RWPE2 (cell line): ENCODE measurements around the gene MIB1.

Source experiments
- ATAC-seq: fragments of 200-7000 bp; cut with Tn5 transposase; 3 replicates; pipeline ENCODE4 v1.9.1; 2021; ENCODE audit warnings: low read depth
- DNase-seq: peaks from one replicate; pipeline ENCODE4 v3.0.0-alpha.2; 2020; ENCODE audit warnings: low spot score
- H3K27ac ChIP-seq: fragments of 450-650 bp; 2 replicates; pipeline ENCODE4 v1.5.1; 2017; ENCODE audit warnings: mild to moderate bottlenecking; ENCODE audit not compliant: poor library complexity, severe bottlenecking
- H3K27me3 ChIP-seq: fragments of 250-450 bp; sonication (Bioruptor Pico); 2 replicates; pipeline ENCODE4 v1.5.1; 2021; ENCODE audit warnings: mild to moderate bottlenecking, moderate library complexity; ENCODE audit not compliant: insufficient read depth, poor library complexity, severe bottlenecking
- H3K36me3 ChIP-seq: fragments of 250-450 bp; sonication (Bioruptor Pico); 2 replicates; pipeline ENCODE4 v1.5.1; 2020; ENCODE audit warnings: low read depth, mild to moderate bottlenecking, moderate library complexity
- H3K4me1 ChIP-seq: fragments of 250-450 bp; sonication (Bioruptor Pico); 2 replicates; pipeline ENCODE4 v1.5.1; 2021; ENCODE audit warnings: mild to moderate bottlenecking, moderate library complexity; ENCODE audit not compliant: insufficient read depth, poor library complexity, severe bottlenecking
- H3K4me3 ChIP-seq: fragments of 250-450 bp; sonication (Bioruptor Pico); 2 replicates; pipeline ENCODE4 v1.5.1; 2021; ENCODE audit warnings: mild to moderate bottlenecking, moderate library complexity; ENCODE audit not compliant: severe bottlenecking
- H3K9me3 ChIP-seq: fragments of 250-450 bp; sonication (Bioruptor Pico); 2 replicates; pipeline ENCODE4 v1.5.1; 2021; ENCODE audit warnings: mild to moderate bottlenecking, moderate library complexity; ENCODE audit not compliant: severe bottlenecking
- TF ChIP-seq, protein P1 (sequence below): fragments of 450-650 bp; IDR thresholded peaks from one replicate; pipeline ENCODE4 v1.5.1; 2017; ENCODE audit warnings: mild to moderate bottlenecking, moderate library complexity; ENCODE audit not compliant: poor library complexity, severe bottlenecking

Gene MIB1

DNA sequence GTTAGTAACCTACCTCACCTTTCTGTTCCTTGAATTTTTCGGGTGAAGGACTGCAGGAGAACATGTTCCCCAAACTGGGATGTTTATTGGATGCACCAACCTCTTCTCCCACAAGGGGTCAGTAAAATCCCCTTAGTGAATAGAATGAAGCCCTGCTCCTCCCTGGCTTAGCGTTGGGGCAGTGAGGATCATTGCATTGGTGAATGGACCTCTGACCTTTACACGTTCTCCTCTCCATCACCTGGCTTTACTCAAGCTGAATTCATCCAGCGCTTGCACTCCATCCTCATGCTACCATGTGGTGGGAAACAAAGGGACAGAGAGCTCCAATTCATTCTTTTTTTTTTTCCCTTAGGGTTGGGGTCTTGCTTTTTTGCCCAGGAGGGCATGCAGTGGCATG, 157.2 kb downstream of the MIB1 start:
- no peaks in the 10 kb centered on the region for H3K4me1 ChIP-seq
- no peak; the same call in 2 of the 3 replicates for ATAC-seq
- TF ChIP-seq, protein P1, sequence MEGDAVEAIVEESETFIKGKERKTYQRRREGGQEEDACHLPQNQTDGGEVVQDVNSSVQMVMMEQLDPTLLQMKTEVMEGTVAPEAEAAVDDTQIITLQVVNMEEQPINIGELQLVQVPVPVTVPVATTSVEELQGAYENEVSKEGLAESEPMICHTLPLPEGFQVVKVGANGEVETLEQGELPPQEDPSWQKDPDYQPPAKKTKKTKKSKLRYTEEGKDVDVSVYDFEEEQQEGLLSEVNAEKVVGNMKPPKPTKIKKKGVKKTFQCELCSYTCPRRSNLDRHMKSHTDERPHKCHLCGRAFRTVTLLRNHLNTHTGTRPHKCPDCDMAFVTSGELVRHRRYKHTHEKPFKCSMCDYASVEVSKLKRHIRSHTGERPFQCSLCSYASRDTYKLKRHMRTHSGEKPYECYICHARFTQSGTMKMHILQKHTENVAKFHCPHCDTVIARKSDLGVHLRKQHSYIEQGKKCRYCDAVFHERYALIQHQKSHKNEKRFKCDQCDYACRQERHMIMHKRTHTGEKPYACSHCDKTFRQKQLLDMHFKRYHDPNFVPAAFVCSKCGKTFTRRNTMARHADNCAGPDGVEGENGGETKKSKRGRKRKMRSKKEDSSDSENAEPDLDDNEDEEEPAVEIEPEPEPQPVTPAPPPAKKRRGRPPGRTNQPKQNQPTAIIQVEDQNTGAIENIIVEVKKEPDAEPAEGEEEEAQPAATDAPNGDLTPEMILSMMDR, result peak; percentile 79
- DNase-seq, result no peak
- no peak overlapping the region for H3K27ac ChIP-seq
- no peaks in the 10 kb centered on the region for H3K27me3 ChIP-seq
- H3K9me3 ChIP-seq, result no peaks in the 10 kb centered on the region
- no peaks in the 10 kb centered on the region for H3K36me3 ChIP-seq
- H3K4me3 ChIP-seq, result no peak overlapping the region

DNA sequence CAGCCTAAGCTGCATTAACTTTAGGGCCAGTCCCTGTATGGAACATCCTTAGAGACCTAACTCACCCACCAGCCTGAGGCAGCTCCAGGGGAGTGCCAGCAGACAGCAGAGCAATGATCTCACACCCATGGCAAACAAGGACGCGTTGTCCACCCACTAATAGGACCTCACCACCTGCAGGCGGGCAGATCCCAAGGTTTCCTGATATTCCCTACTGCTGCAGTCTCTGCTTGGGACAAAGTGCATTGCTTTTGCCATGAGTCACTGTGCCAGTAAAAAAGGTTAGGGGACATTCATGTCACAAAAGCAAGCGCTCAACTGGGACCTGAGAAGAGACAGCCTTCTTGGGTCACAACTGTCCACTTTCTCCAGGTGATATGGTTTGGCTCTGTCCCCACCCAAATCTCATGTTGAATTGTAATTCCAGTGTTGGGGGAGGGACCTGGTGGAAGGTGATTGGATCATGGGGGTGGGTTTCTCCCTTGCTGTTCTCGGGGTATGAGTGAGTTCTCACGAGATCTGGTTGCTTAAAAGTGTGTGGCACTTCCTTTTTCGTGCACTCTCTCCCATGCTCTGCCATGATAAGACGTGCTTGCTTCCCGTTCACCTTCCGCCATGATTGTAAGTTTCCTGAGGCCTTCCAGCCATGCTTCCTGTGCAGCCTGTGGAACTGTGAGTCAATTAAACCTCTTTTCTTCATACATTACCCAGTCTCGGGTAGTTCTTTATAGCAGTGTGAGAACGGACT, 160.2 kb downstream of the MIB1 start:
- DNase-seq (no peak), ATAC-seq (no peak)
- Histone ChIP-seq H3K4me3 (no peak overlapping the region), H3K9me3 (no peaks in the 10 kb centered on the region), H3K36me3 (no peaks in the 10 kb centered on the region), H3K27me3 (no peaks in the 10 kb centered on the region), H3K27ac (no peak overlapping the region), H3K4me1 (no peaks in the 10 kb centered on the region)
- TF ChIP-seq, protein P1, result no peak

DNA sequence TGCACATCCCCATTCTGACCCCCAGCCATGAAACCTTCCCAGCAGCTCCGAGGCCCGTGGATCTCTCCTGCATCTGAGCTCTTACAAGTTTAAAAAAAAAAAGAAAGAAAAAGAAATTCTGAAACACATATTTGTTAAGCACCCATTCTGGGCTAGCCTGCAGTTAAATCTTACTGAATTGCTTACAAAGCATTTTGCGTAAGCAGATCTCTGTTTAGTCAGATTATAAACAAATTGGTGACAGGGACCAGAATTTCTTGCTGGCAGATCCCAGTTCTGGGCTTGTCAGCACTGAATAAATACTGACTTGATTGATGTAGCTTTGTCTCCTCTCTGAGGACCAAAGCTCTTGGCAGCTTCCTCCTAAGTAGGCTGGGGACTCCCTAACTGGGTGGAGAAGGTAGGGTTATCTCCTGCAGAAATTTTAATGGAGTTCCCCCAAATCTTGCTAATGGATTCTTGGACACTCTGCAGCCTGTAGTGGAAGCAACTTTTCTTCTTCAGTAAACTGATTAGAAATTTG, 160.9 kb downstream of the MIB1 start:
- Histone ChIP-seq H3K4me1 (no peaks in the 10 kb centered on the region), H3K4me3 (no peak overlapping the region), H3K36me3 (no peaks in the 10 kb centered on the region), H3K27me3 (no peaks in the 10 kb centered on the region), H3K27ac (no peak overlapping the region), H3K9me3 (no peaks in the 10 kb centered on the region)
- DNase-seq (no peak), ATAC-seq (no peak)
- TF ChIP-seq, protein P1, result no peak

DNA sequence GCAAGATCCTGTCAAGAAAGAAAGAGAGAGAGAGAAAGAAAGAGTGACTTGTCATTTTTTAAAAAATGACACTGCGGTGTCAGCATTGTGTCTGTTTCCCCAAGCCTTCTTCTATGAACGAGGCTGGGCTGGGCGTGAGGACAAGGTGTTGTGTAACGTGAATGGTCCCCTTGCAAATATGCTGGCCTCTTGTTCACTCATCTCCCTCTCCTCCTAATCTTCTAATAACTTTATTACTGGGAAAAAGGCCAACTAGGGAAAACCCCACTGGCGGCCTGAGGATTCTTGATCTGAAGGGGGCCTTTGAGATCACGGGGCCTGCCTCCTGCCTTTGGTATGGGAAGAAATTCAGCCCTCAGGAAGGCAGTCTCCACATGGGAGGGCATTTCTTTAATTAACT, 163.1 kb downstream of the MIB1 start:
- ATAC-seq, result no peak
- H3K27ac ChIP-seq, result no peak overlapping the region
- no peaks in the 10 kb centered on the region for H3K36me3 ChIP-seq
- H3K27me3 ChIP-seq, result no peaks in the 10 kb centered on the region
- no peak overlapping the region for H3K4me3 ChIP-seq
- H3K4me1 ChIP-seq, result no peaks in the 10 kb centered on the region
- TF ChIP-seq, protein P1, result no peak
- no peak for DNase-seq
- no peaks in the 10 kb centered on the region for H3K9me3 ChIP-seq

DNA sequence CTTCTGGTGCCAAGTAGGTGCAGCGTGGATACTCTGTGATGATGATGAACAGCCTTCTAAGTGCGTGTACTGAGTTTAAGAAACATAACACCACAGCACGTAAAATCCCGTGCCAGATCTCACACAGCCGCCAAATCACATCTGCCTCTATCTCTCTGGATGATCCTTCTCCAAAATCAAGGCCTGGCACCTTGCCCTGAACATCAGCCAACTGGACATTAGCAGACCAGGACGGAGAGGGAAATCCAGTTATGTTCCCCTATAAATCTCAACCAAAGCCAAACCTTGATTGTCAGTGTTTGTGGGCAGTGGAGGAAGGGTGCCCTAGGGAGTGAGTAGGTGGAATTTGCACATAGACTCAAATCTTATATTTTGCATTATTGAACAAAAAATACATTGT, 164.3 kb downstream of the MIB1 start:
- Histone ChIP-seq H3K4me3 (no peak overlapping the region), H3K4me1 (no peaks in the 10 kb centered on the region), H3K9me3 (no peaks in the 10 kb centered on the region), H3K27me3 (no peaks in the 10 kb centered on the region), H3K36me3 (no peaks in the 10 kb centered on the region), H3K27ac (no peak overlapping the region)
- TF ChIP-seq, protein P1, result no peak
- ATAC-seq (no peak), DNase-seq (no peak)
